NT2/D1 (cell line): Measurements from ENCODE around the gene GPR15.

Source experiments
- SUZ12 ChIP-seq: IDR thresholded peaks from 2 replicates; pipeline ENCODE4 v1.6.1; 2011; ENCODE audit not compliant: insufficient read length, insufficient read depth; ENCODE audit errors: extremely low read depth
- ZNF274 ChIP-seq: IDR thresholded peaks from 2 replicates; pipeline ENCODE4 v1.6.1; 2011; ENCODE audit warnings: mild to moderate bottlenecking, low read depth, low read length

- TF ChIP-seq ZNF274 (no peak), SUZ12 (no peak)
These were observed 3.1 kb upstream of the GPR15 start for GRCh38 chr3:98528474-98529346.
